Mammary epithelial cell (primary cell): ENCODE measurements around the gene GNG4.

Experiments used
- EZH2 ChIP-seq: IDR thresholded peaks from 2 replicates; pipeline ENCODE4 v1.6.1; 2012; ENCODE audit warnings: low read length, inconsistent platforms, borderline replicate concordance
- TF ChIP-seq, protein P1 (sequence below), 2 donors: IDR thresholded peaks in 1 of 2; conservative IDR thresholded peaks in 1 of 2; 2 replicates each; pipeline ENCODE4 v1.5.1; 2011 to 2012; ENCODE audit warnings: inconsistent platforms in 2 of 2, low read length in 2 of 2, mild to moderate bottlenecking in 2 of 2, control low read depth in 1 of 2, low read depth in 1 of 2; ENCODE audit not compliant: insufficient read depth in 1 of 2; ENCODE audit errors: extremely low read depth in 1 of 2

- TF ChIP-seq, protein P1, sequence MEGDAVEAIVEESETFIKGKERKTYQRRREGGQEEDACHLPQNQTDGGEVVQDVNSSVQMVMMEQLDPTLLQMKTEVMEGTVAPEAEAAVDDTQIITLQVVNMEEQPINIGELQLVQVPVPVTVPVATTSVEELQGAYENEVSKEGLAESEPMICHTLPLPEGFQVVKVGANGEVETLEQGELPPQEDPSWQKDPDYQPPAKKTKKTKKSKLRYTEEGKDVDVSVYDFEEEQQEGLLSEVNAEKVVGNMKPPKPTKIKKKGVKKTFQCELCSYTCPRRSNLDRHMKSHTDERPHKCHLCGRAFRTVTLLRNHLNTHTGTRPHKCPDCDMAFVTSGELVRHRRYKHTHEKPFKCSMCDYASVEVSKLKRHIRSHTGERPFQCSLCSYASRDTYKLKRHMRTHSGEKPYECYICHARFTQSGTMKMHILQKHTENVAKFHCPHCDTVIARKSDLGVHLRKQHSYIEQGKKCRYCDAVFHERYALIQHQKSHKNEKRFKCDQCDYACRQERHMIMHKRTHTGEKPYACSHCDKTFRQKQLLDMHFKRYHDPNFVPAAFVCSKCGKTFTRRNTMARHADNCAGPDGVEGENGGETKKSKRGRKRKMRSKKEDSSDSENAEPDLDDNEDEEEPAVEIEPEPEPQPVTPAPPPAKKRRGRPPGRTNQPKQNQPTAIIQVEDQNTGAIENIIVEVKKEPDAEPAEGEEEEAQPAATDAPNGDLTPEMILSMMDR (conservative IDR thresholded peaks at IDR 0.05 in 1 of 2, IDR thresholded peaks at IDR 0.05 in 1 of 2; ENCODE audit: extremely low read depth in 1 of 2, insufficient read depth in 1 of 2, low read depth in 1 of 2, low read length in 2 of 2): peak; percentile 65 to 88
- no peak for TF ChIP-seq EZH2
Observed at GRCh38 chr1:235504494-235505222, 144.9 kb downstream of the GNG4 start.
